Endothelial cell of umbilical vein (primary cell): ENCODE measurements around the gene SYDE1. TPM values are rescaled to one million over a fixed set of nuclear protein-coding genes. Genes with fewer than 3 reads are reported as not detected.

Experiments
- BruUV-seq: library from RNA; stranded (reverse); fragments of 400-500 nt; replicated peaks from 2 replicates; lab custom pipeline; 2021; lab: Mats Ljungman, UMichigan
- CTCF ChIA-PET: fragments of 300-600, 350-600 bp; sonication (Branson Sonifier 250); formaldehyde crosslinking; loops from one replicate; lab custom pipeline; 2021; ENCODE audit warnings: antibody characterized with exemption, inconsistent platforms; lab: Charles Lee
- POLR2A ChIA-PET: fragments of 300-600, 350-600 bp; sonication (Branson Sonifier 250); formaldehyde crosslinking; loops from one replicate; lab custom pipeline; 2021; ENCODE audit warnings: antibody characterized with exemption, inconsistent platforms; lab: Charles Lee
- DNase-seq: peaks from one replicate; pipeline ENCODE4 v3.0.0-alpha.2; 2011; ENCODE audit warnings: low read depth, low spot score
- FAIRE-seq: peaks from 2 replicates; lab custom pipeline; 2011; peaks lifted over from hg19 to GRCh38; lab: Jason Lieb, UNC
- H2AFZ ChIP-seq: 2 replicates; pipeline ENCODE4 v1.6.0; 2012; ENCODE audit warnings: low read depth, low read length, control low read depth, inconsistent platforms
- H3K27ac ChIP-seq: 2 replicates; pipeline ENCODE4 v1.5.1; 2011; ENCODE audit warnings: low read depth, mild to moderate bottlenecking, control low read depth, low read length, moderate library complexity; ENCODE audit not compliant: insufficient read depth
- H3K27me3 ChIP-seq, 2 experiments: 2 replicates each; pipeline versions ENCODE4 v1.6.0 to v1.6.1; 2011; ENCODE audit warnings: low read length in 2 of 2, mixed read lengths in 1 of 2; ENCODE audit not compliant: control insufficient read depth in 2 of 2, insufficient read depth in 2 of 2
- H3K36me3 ChIP-seq, 2 experiments: 2 replicates in 1 of 2; 3 replicates in 1 of 2; pipeline ENCODE4 v1.5.1; 2011; ENCODE audit warnings: low read length in 2 of 2, mild to moderate bottlenecking in 1 of 2, moderate library complexity in 1 of 2; ENCODE audit not compliant: control insufficient read depth in 2 of 2, insufficient read depth in 2 of 2; ENCODE audit errors: extremely low read depth in 1 of 2
- H3K4me1 ChIP-seq: 3 replicates; pipeline ENCODE4 v1.5.1; 2011; ENCODE audit warnings: mild to moderate bottlenecking, low read length; ENCODE audit not compliant: control insufficient read depth, insufficient read depth; ENCODE audit errors: extremely low read depth
- H3K4me2 ChIP-seq: 2 replicates; pipeline ENCODE4 v1.6.1; 2011; ENCODE audit warnings: low read length, control low read depth, mixed read lengths; ENCODE audit not compliant: insufficient read depth
- H3K4me3 ChIP-seq, 3 experiments: fragments of 200-600 bp in 1 of 3; sonication (generic), shearing (Covaris generic) in 1 of 3; replicated peaks in 1 of 3; 2 replicates each; pipeline ENCODE4 v1.5.1; 2011 to 2016; ENCODE audit warnings: control low read depth in 3 of 3, low read length in 3 of 3, mild to moderate bottlenecking in 2 of 3, inconsistent platforms in 1 of 3, low read depth in 1 of 3, moderate library complexity in 1 of 3; ENCODE audit not compliant: insufficient read depth in 1 of 3
- H3K79me2 ChIP-seq: 2 replicates; pipeline ENCODE4 v1.6.0; 2012; ENCODE audit warnings: low read length, inconsistent platforms; ENCODE audit not compliant: control insufficient read depth, insufficient read depth
- H3K9ac ChIP-seq: replicated peaks from 2 replicates; pipeline ENCODE3; 2011; ENCODE audit warnings: low read length, control low read depth; ENCODE audit not compliant: insufficient read depth; ENCODE audit errors: extremely low read depth
- H3K9me1 ChIP-seq: replicated peaks from 3 replicates; pipeline ENCODE4 v1.6.0; 2011; ENCODE audit warnings: mild to moderate bottlenecking, low read length; ENCODE audit not compliant: control insufficient read depth, insufficient read depth; ENCODE audit errors: extremely low read depth
- H3K9me3 ChIP-seq: replicated peaks from 2 replicates; pipeline ENCODE4 v1.5.1; 2012; ENCODE audit warnings: low read length, inconsistent platforms; ENCODE audit not compliant: control insufficient read depth, insufficient read depth
- H4K20me1 ChIP-seq: replicated peaks from 2 replicates; pipeline ENCODE3; 2011; ENCODE audit warnings: mild to moderate bottlenecking, low read length; ENCODE audit not compliant: control insufficient read depth, insufficient read depth; ENCODE audit errors: extremely low read depth
- CTCF ChIP-seq, 2 donors: IDR thresholded peaks; 1 replicate in 1 of 2; 2 replicates in 1 of 2; pipeline ENCODE4 v1.5.1; 2011; ENCODE audit warnings: low read length in 2 of 2, mild to moderate bottlenecking in 2 of 2, moderate library complexity in 2 of 2, control low read depth in 1 of 2, inconsistent platforms in 1 of 2, low read depth in 1 of 2; ENCODE audit not compliant: insufficient read depth in 1 of 2; ENCODE audit errors: extremely low read depth in 1 of 2
- EZH2 ChIP-seq: IDR thresholded peaks from 2 replicates; pipeline ENCODE4 v1.6.1; 2012; ENCODE audit warnings: borderline replicate concordance, low read depth, mild to moderate bottlenecking, moderate library complexity, low read length, inconsistent platforms; ENCODE audit not compliant: severe bottlenecking
- FOS ChIP-seq: IDR thresholded peaks from 2 replicates; pipeline ENCODE4 v1.6.1; 2011; ENCODE audit warnings: mild to moderate bottlenecking, low read length, moderate library complexity, borderline replicate concordance; ENCODE audit not compliant: insufficient read depth
- GATA2 ChIP-seq: IDR thresholded peaks from 2 replicates; pipeline ENCODE4 v1.7.0; 2011; ENCODE audit warnings: low read depth, mild to moderate bottlenecking, moderate library complexity, mixed read lengths, low read length; ENCODE audit not compliant: insufficient read length, insufficient read depth
- JUN ChIP-seq: IDR thresholded peaks from 2 replicates; pipeline ENCODE4 v1.6.1; 2011; ENCODE audit warnings: borderline replicate concordance, low read depth; ENCODE audit not compliant: insufficient read length, insufficient read depth
- MAX ChIP-seq: IDR thresholded peaks from 2 replicates; pipeline ENCODE4 v1.6.1; 2011; ENCODE audit not compliant: insufficient read depth, insufficient read length
- MYC ChIP-seq: IDR thresholded peaks from one replicate; pipeline ENCODE4 v1.6.1; 2011; ENCODE audit warnings: mild to moderate bottlenecking, low read depth, low read length
- POLR2A ChIP-seq: IDR thresholded peaks from 2 replicates; pipeline ENCODE4 v1.6.1; 2012; ENCODE audit warnings: low read depth, mild to moderate bottlenecking, control low read depth, low read length
- POLR2AphosphoS5 ChIP-seq: IDR thresholded peaks from 2 replicates; pipeline ENCODE4 v1.6.1; 2012; ENCODE audit warnings: low read depth, mild to moderate bottlenecking, control low read depth, low read length, moderate library complexity; ENCODE audit not compliant: insufficient read depth
- dilution Hi-C: fragments of 300-500 bp; cut with MboI; formaldehyde crosslinking; loops from one replicate; pipeline ENCODE4 v1.15.0; 2019; ENCODE audit warnings: low sequenced_read_pairs; ENCODE audit not compliant: extremely low pct_ligation_motif_present
- intact Hi-C: fragments of 100-400 bp; cut with micrococcal nuclease; formaldehyde crosslinking; loops from one replicate; pipeline ENCODE4 v1.10.0; 2022
- polyA plus RNA-seq, 4 experiments: library from polyadenylated mRNA; depleted of rRNA in 3 of 4; stranded (reverse) in 3 of 4; unstranded in 1 of 4; fragments of >200 nt; gene quantifications; 2 replicates each; pipeline versions ENCODE4 v1.2.1 to v1.2.3, GENCODE V29; 2011 to 2012; ENCODE audit warnings: missing spikeins in 1 of 4
- total RNA-seq: library from RNA; stranded (reverse); gene quantifications from 2 replicates; pipeline ENCODE4 v1.2.3, GENCODE V29; 2021

Gene SYDE1
- total and polyA plus RNA-seq, 2 donors (not counting 3 experiments of a cell fraction or from before 2014, with no cell fraction given), result 33.1 to 35.3 TPM

GRCh38 chr19:15116856-15117255 is 9.7 kb downstream of the SYDE1 start:
- no peak for TF ChIP-seq MYC
- no peak for TF ChIP-seq CTCF (IDR thresholded peaks at IDR 0.05; ENCODE audit: extremely low read depth in 1 of 2, insufficient read depth in 1 of 2, low read depth in 1 of 2, low read length in 2 of 2)
- no peak for TF ChIP-seq POLR2A
- no peaks in the 10 kb centered on the region for H3K27me3 ChIP-seq
- no peak for DNase-seq
- intact Hi-C loops, result no loop called here
- dilution Hi-C loops, result no loop called here
- H3K4me3 ChIP-seq, result no peak overlapping the region
- CTCF ChIA-PET, result no interaction called here
- no peak overlapping the region for H3K27ac ChIP-seq
- H3K9me3 ChIP-seq, result no peaks in the 10 kb centered on the region
- no peak for FAIRE-seq
- H3K79me2 ChIP-seq, result no peaks in the 10 kb centered on the region
- POLR2A ChIA-PET, result no interaction called here
- no peak overlapping the region for H2AFZ ChIP-seq
- H3K9me1 ChIP-seq, result no peaks in the 10 kb centered on the region
- no peaks in the 10 kb centered on the region for H3K4me1 ChIP-seq
- no peak overlapping the region for H3K4me2 ChIP-seq
- H4K20me1 ChIP-seq, result no peaks in the 10 kb centered on the region
- peaks cover 33 to 62% of the 10 kb centered on the region in 2 experiments for H3K36me3 ChIP-seq
- BruUV-seq, result no TSS peak
- H3K9ac ChIP-seq, result no peak overlapping the region

GRCh38 chr19:15118248-15118647 is 11.0 kb downstream of the SYDE1 start:
- intact Hi-C loops (no loop called here), dilution Hi-C loops (no loop called here)
- no peak for DNase-seq
- Histone ChIP-seq H3K4me2 (no peak overlapping the region), H3K79me2 (no peaks in the 10 kb centered on the region), H3K9me3 (no peaks in the 10 kb centered on the region), H3K4me3 (no peak overlapping the region), H3K27me3 (no peaks in the 10 kb centered on the region), H3K4me1 (no peaks in the 10 kb centered on the region), H3K9me1 (no peaks in the 10 kb centered on the region), H2AFZ (no peak overlapping the region), H3K9ac (no peak overlapping the region), H4K20me1 (no peaks in the 10 kb centered on the region), H3K36me3 (peaks cover 24 to 62% of the 10 kb centered on the region in 2 experiments), H3K27ac (no peak overlapping the region)
- TF ChIP-seq JUN (no peak), GATA2 (no peak), POLR2AphosphoS5 (no peak), POLR2A (no peak), CTCF (IDR thresholded peaks at IDR 0.05; ENCODE audit: extremely low read depth in 1 of 2, insufficient read depth in 1 of 2, low read depth in 1 of 2, low read length in 2 of 2) (no peak), EZH2 (no peak), MYC (no peak), MAX (no peak), FOS (no peak)
- FAIRE-seq, result no peak
- ChIA-PET CTCF (no interaction called here), POLR2A (no interaction called here)
- no TSS peak for BruUV-seq
